ENCODE results near the gene GUCA1A.

GRCh38 chr6:42228305-42228704 is 55.1 kb downstream of the GUCA1A start:
- TF ChIP-seq CTCF (IDR thresholded peaks at IDR 0.05 in 4 of 5, conservative IDR thresholded peaks at IDR 0.05 in 1 of 5) (no peak), POLR2A (IDR thresholded peaks at IDR 0.05) (no peak)

Measured in gastrocnemius medialis (tissue), 4 donors.